ENCODE results near the gene HSPA2. TPM values are rescaled to one million over a fixed set of nuclear protein-coding genes. Genes with fewer than 3 reads are reported as not detected.

The HSPA2 gene
- total and polyA plus RNA-seq, 11 donors: 3.2 to 96.0 (median 22.9) TPM

DNA sequence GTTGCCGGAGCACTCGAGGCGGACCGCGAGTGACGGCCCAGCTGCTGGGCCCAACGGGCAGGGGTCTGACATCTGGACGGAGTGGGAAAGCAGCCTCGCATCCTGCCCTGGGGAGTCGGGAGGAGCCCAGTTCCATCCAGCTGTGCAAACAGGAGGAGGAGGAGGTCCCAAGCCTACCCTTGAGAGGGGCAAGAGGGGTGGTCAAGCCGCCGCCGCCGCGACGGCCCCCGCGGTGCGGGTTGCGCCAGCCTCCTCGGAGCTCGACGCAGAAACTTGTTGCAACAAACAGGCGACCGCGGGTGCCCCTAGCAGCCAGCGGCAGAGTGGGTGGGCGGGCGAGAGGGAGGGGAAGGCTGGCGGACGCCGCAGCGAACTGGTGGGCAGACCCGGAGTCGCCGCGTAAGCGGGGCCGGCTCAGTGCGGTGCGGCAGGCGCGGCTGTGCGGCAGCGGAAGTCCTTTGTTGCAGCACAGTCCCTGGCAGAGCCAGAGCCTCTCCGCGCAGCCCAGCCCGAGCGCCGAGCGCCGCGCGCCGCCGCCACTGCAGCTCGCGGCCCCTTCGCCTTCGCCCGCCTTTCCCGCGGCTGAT, 36.1 kb upstream of the HSPA2 start, which contains the start of gene ZBTB1:
Gene ZBTB1, plus strand, starts transcription at position 461 of the 587 bp plus-strand sequence. CDS start 16,735 bp downstream, outside the sequence.
- DNase-seq: peak; percentile 85 to 94 (median 89)
- intact Hi-C loops (cut with DNase I): loop anchor here in 2 of 10 donors (2.0 to 10.0 kb wide), 2 partner anchors 36 to 160 kb away; partner anchors contain the start of gene HSPA2 (in 1 of the 2)
- Histone ChIP-seq H3K36me3 (no peaks in the 10 kb centered on the region), H3K27me3 (no peaks in the 10 kb centered on the region), H3K9me3 (no peaks in the 10 kb centered on the region), H3K4me1 (peaks cover 8 to 74% (median 61%) of the 10 kb centered on the region in 12 donors), H3K27ac (peak within 1 kb of the TSS; percentile 96 to 100 (median 98)), H3K4me3 (peak within 1 kb of the TSS; percentile 68 to 97 (median 89))
- ATAC-seq: peak; percentile 23 to 73 (median 62)
- WGBS, 4 donors: 0 to 1% (median 0%) methylated on average over 17 to 63 of the region's 63 CpGs
- TF ChIP-seq POLR2A (IDR thresholded peaks at IDR 0.05): peak; percentile 30 to 66
- TF ChIP-seq, protein P1, sequence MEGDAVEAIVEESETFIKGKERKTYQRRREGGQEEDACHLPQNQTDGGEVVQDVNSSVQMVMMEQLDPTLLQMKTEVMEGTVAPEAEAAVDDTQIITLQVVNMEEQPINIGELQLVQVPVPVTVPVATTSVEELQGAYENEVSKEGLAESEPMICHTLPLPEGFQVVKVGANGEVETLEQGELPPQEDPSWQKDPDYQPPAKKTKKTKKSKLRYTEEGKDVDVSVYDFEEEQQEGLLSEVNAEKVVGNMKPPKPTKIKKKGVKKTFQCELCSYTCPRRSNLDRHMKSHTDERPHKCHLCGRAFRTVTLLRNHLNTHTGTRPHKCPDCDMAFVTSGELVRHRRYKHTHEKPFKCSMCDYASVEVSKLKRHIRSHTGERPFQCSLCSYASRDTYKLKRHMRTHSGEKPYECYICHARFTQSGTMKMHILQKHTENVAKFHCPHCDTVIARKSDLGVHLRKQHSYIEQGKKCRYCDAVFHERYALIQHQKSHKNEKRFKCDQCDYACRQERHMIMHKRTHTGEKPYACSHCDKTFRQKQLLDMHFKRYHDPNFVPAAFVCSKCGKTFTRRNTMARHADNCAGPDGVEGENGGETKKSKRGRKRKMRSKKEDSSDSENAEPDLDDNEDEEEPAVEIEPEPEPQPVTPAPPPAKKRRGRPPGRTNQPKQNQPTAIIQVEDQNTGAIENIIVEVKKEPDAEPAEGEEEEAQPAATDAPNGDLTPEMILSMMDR (IDR thresholded peaks at IDR 0.05): no peak

DNA sequence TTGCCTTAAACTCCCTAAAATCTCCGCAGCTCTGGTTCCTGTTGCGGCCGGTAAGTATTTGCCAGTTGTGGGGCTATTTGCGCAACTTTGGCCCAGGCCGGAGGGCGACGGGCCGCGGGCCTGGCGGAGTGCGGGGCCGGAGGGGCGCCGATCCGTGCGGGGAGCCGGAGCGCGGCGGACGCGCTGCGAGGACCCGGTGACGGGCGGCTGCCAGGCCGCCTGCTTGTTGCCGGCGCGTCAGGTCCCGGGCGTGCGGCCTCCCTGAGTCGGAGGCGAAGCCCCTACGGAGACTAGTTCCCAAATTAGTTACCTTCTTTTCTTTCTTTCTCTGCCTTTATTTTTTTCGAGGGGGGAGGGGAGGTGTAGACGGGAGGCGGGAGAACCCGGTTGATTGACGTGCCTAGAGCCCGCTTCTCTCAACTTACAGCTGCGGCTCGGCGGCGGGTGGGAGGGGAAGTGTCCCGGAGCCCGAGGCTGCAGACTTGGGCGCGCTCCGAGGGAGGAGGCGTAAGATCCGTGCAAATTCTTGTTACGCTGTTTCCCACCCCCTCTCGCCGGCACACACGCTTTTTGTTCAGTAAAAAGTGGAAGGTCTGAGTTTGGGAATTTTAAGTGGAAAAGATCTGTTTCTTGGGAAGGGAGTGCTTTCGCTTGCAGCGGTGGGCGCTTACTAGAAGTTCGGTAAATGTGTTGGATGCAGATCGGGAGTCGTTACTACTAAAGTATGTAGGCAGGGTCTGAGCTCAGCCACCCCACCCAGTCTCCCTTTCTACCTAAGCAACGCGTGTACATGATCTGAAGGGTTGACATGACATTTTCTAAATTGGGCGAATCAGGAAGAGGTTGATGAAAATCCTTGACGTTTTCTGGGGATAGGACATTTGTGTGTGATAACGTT, 35.4 kb upstream of the HSPA2 start:
- WGBS, 4 donors: 0 to 1% (median 1%) methylated on average over 44 to 68 of the region's 68 CpGs
- ATAC-seq (peak; percentile 60 to 71 (median 66)), DNase-seq (peak; percentile 92 to 94 (median 93))
- peaks cover 8 to 73% (median 60%) of the 10 kb centered on the region in 12 donors for H3K4me1 ChIP-seq
- peak overlapping the region; percentile 96 to 100 (median 98) for H3K27ac ChIP-seq
- no peaks in the 10 kb centered on the region for H3K27me3 ChIP-seq
- H3K36me3 ChIP-seq: no peaks in the 10 kb centered on the region
- H3K9me3 ChIP-seq: no peaks in the 10 kb centered on the region
- TF ChIP-seq, protein P1 (IDR thresholded peaks at IDR 0.05): no peak
- no peak for TF ChIP-seq POLR2A (IDR thresholded peaks at IDR 0.05)
- intact Hi-C loops (cut with DNase I): loop anchor here in 3 of 10 donors (1.0 to 10.0 kb wide), 3 partner anchors 35 to 160 kb away; partner anchors contain the start of gene HSPA2 (in 2 of the 3)
- H3K4me3 ChIP-seq: peak overlapping the region; percentile 68 to 97 (median 89)

DNA sequence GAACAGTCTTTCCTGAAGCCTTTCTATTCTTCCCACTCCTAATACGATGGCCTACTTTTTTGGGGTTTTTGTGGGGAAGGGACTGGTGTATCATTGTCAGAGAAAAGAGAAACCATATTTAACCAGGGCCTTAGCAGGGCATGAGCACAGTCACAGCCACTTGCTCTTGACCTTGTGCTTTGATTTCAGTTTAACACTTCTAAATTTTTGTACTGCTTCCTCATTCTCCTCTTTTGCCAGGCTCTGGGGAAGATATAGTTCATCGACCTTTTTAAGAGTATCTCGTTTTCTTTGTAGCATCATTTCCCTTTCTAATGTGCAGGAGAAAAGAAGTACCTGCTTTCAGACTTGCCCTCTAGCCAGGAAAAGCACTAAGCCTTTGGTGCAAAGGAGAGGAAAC, 33.8 kb upstream of the HSPA2 start:
- Histone ChIP-seq H3K4me3 (peak overlapping the region in 7 of 12 donors; percentile 80 to 97 (median 90)), H3K27ac (peak overlapping the region in 10 of 12 donors; percentile 13 to 100 (median 98)), H3K4me1 (peaks cover 3 to 73% (median 61%) of the 10 kb centered on the region in 12 donors), H3K36me3 (no peaks in the 10 kb centered on the region), H3K9me3 (no peaks in the 10 kb centered on the region), H3K27me3 (no peaks in the 10 kb centered on the region)
- DNase-seq (no peak), ATAC-seq (no peak)
- TF ChIP-seq POLR2A (IDR thresholded peaks at IDR 0.05): no peak
- TF ChIP-seq, protein P1 (IDR thresholded peaks at IDR 0.05): no peak
- WGBS, 4 donors: 21 to 33% (median 24%) methylated on average over 3 of the region's 3 CpGs
- intact Hi-C loops (cut with DNase I): loop anchor here in 1 of 10 donors (10.0 kb wide), 1 partner anchor 162 kb away; no protein-coding TSS in a partner anchor
